ENCODE results near the gene RBMY1A1.
"Not testable (repeated sequence)": the region's sequence is repeated elsewhere in the genome, so short reads cannot be mapped to it uniquely, and the experiment has no call there.

RBMY1A1 gene

GRCh38 chrY:21534579-21534978 is at the start of gene RBMY1A1:
Gene RBMY1A1 (plus strand): TSS chrY:21534879. CDS start chrY:21536892, 2,013 bp downstream.
- DNase-seq (ENCODE audit: low read depth); H3K36me3 ChIP-seq (ENCODE audit: control insufficient read depth, insufficient read depth, low read length, severe bottlenecking); H3K4me3 ChIP-seq (ENCODE audit: low read length); H3K9me3 ChIP-seq (ENCODE audit: control insufficient read depth, low read length); H3K27me3 ChIP-seq (replicated peaks; ENCODE audit: control insufficient read depth, insufficient read depth, low read length); H3K4me1 ChIP-seq (ENCODE audit: control insufficient read depth, insufficient read depth, low read length); H3K9ac ChIP-seq (ENCODE audit: low read length): not testable (repeated sequence)

GRCh38 chrY:21511038-21511437 is 23.6 kb upstream of the RBMY1A1 start, which contains the start of gene RBMY1B:
Gene RBMY1B (plus strand): TSS chrY:21511338. CDS start chrY:21513351, 2,013 bp downstream.
- H3K9me3 ChIP-seq (ENCODE audit: control insufficient read depth, low read length): not testable (repeated sequence)

GRCh38 chrY:21559316-21559984 is 24.8 kb downstream of the RBMY1A1 start:
- not testable (repeated sequence) for H3K9me3 ChIP-seq (ENCODE audit: control insufficient read depth, low read length); H3K4me3 ChIP-seq (ENCODE audit: low read length); H3K27me3 ChIP-seq (replicated peaks; ENCODE audit: control insufficient read depth, insufficient read depth, low read length); H3K4me1 ChIP-seq (ENCODE audit: control insufficient read depth, insufficient read depth, low read length); DNase-seq (ENCODE audit: low read depth); H3K9ac ChIP-seq (ENCODE audit: low read length); H3K36me3 ChIP-seq (ENCODE audit: control insufficient read depth, insufficient read depth, low read length, severe bottlenecking)

More at GRCh38 chrY:21511038-21511437, 23.6 kb upstream of the RBMY1A1 start, which contains the start of gene RBMY1B:
- H3K4me3 ChIP-seq (ENCODE audit: low read length); H3K27me3 ChIP-seq (replicated peaks; ENCODE audit: control insufficient read depth, insufficient read depth, low read length); H3K9ac ChIP-seq (ENCODE audit: low read length); DNase-seq (ENCODE audit: low read depth); H3K36me3 ChIP-seq (ENCODE audit: control insufficient read depth, insufficient read depth, low read length, severe bottlenecking); H3K4me1 ChIP-seq (ENCODE audit: control insufficient read depth, insufficient read depth, low read length): not testable (repeated sequence)

- DNase-seq (ENCODE audit: low read depth): no peak
- Histone ChIP-seq H3K27me3 (replicated peaks; ENCODE audit: control insufficient read depth, insufficient read depth, low read length) (no peaks in the 10 kb centered on the region), H3K4me1 (ENCODE audit: control insufficient read depth, insufficient read depth, low read length) (no peaks in the 10 kb centered on the region), H3K36me3 (ENCODE audit: control insufficient read depth, insufficient read depth, low read length, severe bottlenecking) (no peaks in the 10 kb centered on the region), H3K4me3 (ENCODE audit: low read length) (no peak overlapping the region), H3K9ac (ENCODE audit: low read length) (no peak overlapping the region), H3K9me3 (ENCODE audit: control insufficient read depth, low read length) (no peaks in the 10 kb centered on the region)
These were observed 50.8 kb downstream of the RBMY1A1 start for GRCh38 chrY:21585449-21585848.

- not testable (repeated sequence) for H3K4me3 ChIP-seq (ENCODE audit: low read length); H3K9me3 ChIP-seq (ENCODE audit: control insufficient read depth, low read length); H3K36me3 ChIP-seq (ENCODE audit: control insufficient read depth, insufficient read depth, low read length, severe bottlenecking); DNase-seq (ENCODE audit: low read depth); H3K4me1 ChIP-seq (ENCODE audit: control insufficient read depth, insufficient read depth, low read length); H3K27me3 ChIP-seq (replicated peaks; ENCODE audit: control insufficient read depth, insufficient read depth, low read length); H3K9ac ChIP-seq (ENCODE audit: low read length)
These were observed 51.8 kb downstream of the RBMY1A1 start for GRCh38 chrY:21586454-21586853.

- Histone ChIP-seq H3K36me3 (ENCODE audit: control insufficient read depth, insufficient read depth, low read length, severe bottlenecking) (no peaks in the 10 kb centered on the region), H3K9me3 (ENCODE audit: control insufficient read depth, low read length) (no peaks in the 10 kb centered on the region), H3K4me1 (ENCODE audit: control insufficient read depth, insufficient read depth, low read length) (no peaks in the 10 kb centered on the region), H3K4me3 (ENCODE audit: low read length) (no peak overlapping the region), H3K9ac (ENCODE audit: low read length) (no peak overlapping the region), H3K27me3 (replicated peaks; ENCODE audit: control insufficient read depth, insufficient read depth, low read length) (no peaks in the 10 kb centered on the region)
- no peak for DNase-seq (ENCODE audit: low read depth)
These were observed 57.4 kb downstream of the RBMY1A1 start for GRCh38 chrY:21592059-21592458.

- H3K27me3 ChIP-seq (replicated peaks; ENCODE audit: control insufficient read depth, insufficient read depth, low read length); H3K4me1 ChIP-seq (ENCODE audit: control insufficient read depth, insufficient read depth, low read length); H3K36me3 ChIP-seq (ENCODE audit: control insufficient read depth, insufficient read depth, low read length, severe bottlenecking); DNase-seq (ENCODE audit: low read depth); H3K9ac ChIP-seq (ENCODE audit: low read length); H3K4me3 ChIP-seq (ENCODE audit: low read length); H3K9me3 ChIP-seq (ENCODE audit: control insufficient read depth, low read length): not testable (repeated sequence)
These were observed 61.6 kb downstream of the RBMY1A1 start for GRCh38 chrY:21596287-21596686.

Data from adipocyte (in vitro differentiated cells).